GM12878 (cell line): Measurements from ENCODE around the gene TRMT44. TPM values are rescaled to one million over a fixed set of nuclear protein-coding genes. Genes with fewer than 3 reads are reported as not detected.
A peak's percentile ranks its signal among the peaks of the same experiment; 100 is the strongest.

ENCODE experiments used
- ATAC-seq: fragments of 200-7000 bp; cut with Tn5 transposase; 3 replicates; pipeline ENCODE4 v1.9.1; 2020; ENCODE audit warnings: mild to moderate bottlenecking, moderate library complexity
- BruUV-seq: library from RNA; stranded (reverse); fragments of 400-500 nt; replicated peaks from 2 replicates; lab custom pipeline; 2021; lab: Mats Ljungman, UMichigan
- CTCF ChIA-PET: fragments of 300-600 bp; sonication (Branson Sonifier 250); formaldehyde crosslinking; extraction: SDS; loops from one replicate; lab custom pipeline; 2021; ENCODE audit warnings: inconsistent platforms; lab: Yijun Ruan, JAX
- POLR2A ChIA-PET: fragments of 350-600 bp; formaldehyde crosslinking; extraction: SDS; loops from one replicate; lab custom pipeline; 2021; ENCODE audit warnings: inconsistent platforms; lab: Charles Lee
- RAD21 ChIA-PET: fragments of 300-600 bp; sonication (Branson Sonifier 250); formaldehyde crosslinking; loops from one replicate; lab custom pipeline; 2023; ENCODE audit warnings: antibody characterized with exemption; ENCODE audit not compliant: unreplicated experiment; lab: Charles Lee
- SMC1A ChIA-PET: fragments of 300-600 bp; sonication (Branson Sonifier 250); formaldehyde crosslinking; loops from one replicate; lab custom pipeline; 2023; ENCODE audit not compliant: unreplicated experiment, uncharacterized antibody; lab: Charles Lee
- DNase-seq: peaks from one replicate; pipeline ENCODE4 v3.0.0-alpha.2; 2011; ENCODE audit warnings: low read depth, low spot score
- FAIRE-seq: peaks from 3 replicates; lab custom pipeline; 2011; peaks lifted over from hg19 to GRCh38; lab: Jason Lieb, UNC
- H2AFZ ChIP-seq: 2 replicates; pipeline ENCODE4 v1.6.0; 2011; ENCODE audit warnings: low read depth, low read length, control low read depth; ENCODE audit not compliant: control insufficient read depth
- H3K27ac ChIP-seq: 2 replicates; pipeline ENCODE4 v1.5.1; 2011; ENCODE audit warnings: control low read depth; ENCODE audit not compliant: control insufficient read depth, insufficient read depth
- H3K27me3 ChIP-seq, 2 experiments: replicated peaks in 1 of 2; 2 replicates each; pipeline versions ENCODE4 v1.6.0 to v1.6.1; 2011; ENCODE audit warnings: low read length in 1 of 2; ENCODE audit not compliant: control insufficient read depth in 2 of 2, insufficient read depth in 2 of 2
- H3K36me3 ChIP-seq, 2 experiments: 2 replicates each; pipeline ENCODE4 v1.5.1; 2011; ENCODE audit warnings: low read length in 1 of 2; ENCODE audit not compliant: control insufficient read depth in 2 of 2, insufficient read depth in 2 of 2
- H3K4me1 ChIP-seq: 2 replicates; pipeline ENCODE4 v1.6.1; 2011; ENCODE audit warnings: mild to moderate bottlenecking, low read length, moderate library complexity, mixed read lengths; ENCODE audit not compliant: control insufficient read depth, insufficient read depth
- H3K4me2 ChIP-seq: 2 replicates; pipeline ENCODE4 v1.6.0; 2011; ENCODE audit warnings: control low read depth; ENCODE audit not compliant: control insufficient read depth, insufficient read depth
- H3K4me3 ChIP-seq: fragments of 200-600 bp; sonication (generic); 2 replicates; pipeline ENCODE4 v1.5.1; 2016
- H3K79me2 ChIP-seq: 2 replicates; pipeline ENCODE4 v1.6.0; 2011; ENCODE audit warnings: low read length; ENCODE audit not compliant: control insufficient read depth, insufficient read depth
- H3K9ac ChIP-seq: 2 replicates; pipeline ENCODE4 v1.8.0; 2011; ENCODE audit warnings: low read length, control low read depth, mixed read lengths; ENCODE audit not compliant: control insufficient read depth, insufficient read depth
- H3K9me3 ChIP-seq: replicated peaks from 3 replicates; pipeline ENCODE4 v1.5.1; 2011; ENCODE audit warnings: mild to moderate bottlenecking, low read length; ENCODE audit not compliant: control insufficient read depth, insufficient read depth
- H4K20me1 ChIP-seq: 2 replicates; pipeline ENCODE4 v1.6.0; 2011; ENCODE audit not compliant: control insufficient read depth, insufficient read depth
- DPF2 ChIP-seq: fragments of 450-650 bp; IDR thresholded peaks from 2 replicates; pipeline ENCODE4 v1.6.1; 2017; ENCODE audit warnings: mild to moderate bottlenecking
- E2F8 ChIP-seq: fragments of 450-650 bp; IDR thresholded peaks from 2 replicates; pipeline ENCODE4 v1.6.1; 2018; ENCODE audit warnings: mild to moderate bottlenecking, low read depth, moderate library complexity; ENCODE audit not compliant: partially characterized antibody
- EP300 ChIP-seq, 2 experiments: fragments of 150-350 bp in 1 of 2; IDR thresholded peaks; 2 replicates each; pipeline ENCODE4 v1.6.1; 2011 to 2012; ENCODE audit warnings: low read depth in 2 of 2, low read length in 2 of 2, borderline replicate concordance in 1 of 2, improper control_type of control experiment in 1 of 2, inconsistent platforms in 1 of 2; ENCODE audit not compliant: control insufficient read depth in 1 of 2
- HCFC1 ChIP-seq: fragments of 150-350 bp; IDR thresholded peaks from 2 replicates; pipeline ENCODE4 v1.6.1; 2014; ENCODE audit warnings: low read length
- MAX ChIP-seq: IDR thresholded peaks from 2 replicates; pipeline ENCODE4 v1.6.1; 2012; ENCODE audit warnings: low read depth, low read length, improper control_type of control experiment
- MXI1 ChIP-seq: fragments of 150-350 bp; IDR thresholded peaks from 2 replicates; pipeline ENCODE4 v1.6.1; 2011; ENCODE audit warnings: low read depth, mild to moderate bottlenecking, inconsistent platforms, low read length, improper control_type of control experiment
- PBX3 ChIP-seq: IDR thresholded peaks from 2 replicates; pipeline ENCODE4 v1.6.1; 2011; ENCODE audit warnings: mild to moderate bottlenecking, low read depth, low read length, moderate library complexity; ENCODE audit not compliant: insufficient replicate concordance
- POLR2AphosphoS2 ChIP-seq: IDR thresholded peaks from 2 replicates; pipeline ENCODE4 v1.6.1; 2011; ENCODE audit warnings: low read depth, mild to moderate bottlenecking, low read length, improper control_type of control experiment, moderate library complexity
- RCOR1 ChIP-seq: conservative IDR thresholded peaks from 2 replicates; pipeline ENCODE4 v1.6.1; 2012; ENCODE audit warnings: low read depth, low read length, improper control_type of control experiment
- REST ChIP-seq: IDR thresholded peaks from 2 replicates; pipeline ENCODE4 v1.6.1; 2012; ENCODE audit warnings: mild to moderate bottlenecking, low read depth, low read length
- RUNX3 ChIP-seq: IDR thresholded peaks from 2 replicates; pipeline ENCODE4 v1.6.1; 2012; ENCODE audit warnings: low read length, inconsistent platforms
- SREBF2 ChIP-seq: IDR thresholded peaks from 2 replicates; pipeline ENCODE4 v1.6.1; 2012; ENCODE audit warnings: mild to moderate bottlenecking, low read length
- TCF7 ChIP-seq: IDR thresholded peaks from 2 replicates; pipeline ENCODE4 v1.6.1; 2014; ENCODE audit warnings: antibody characterized with exemption, borderline replicate concordance
- WGBS: methylation state at CpG from one replicate; pipeline ENCODE4 v1.1.6; 2016; ENCODE audit warnings: low lambda C conversion rate; ENCODE audit not compliant: insufficient replicate concordance, insufficient coverage; ENCODE audit errors: missing lambda C conversion rate; 5-methylcytosine and 5-hydroxymethylcytosine counted together
- in situ Hi-C: fragments of 300-500 bp; cut with MboI; formaldehyde crosslinking; loops from 9 replicates; pipeline ENCODE4 v1.14.3; 2018; ENCODE audit warnings: mixed read lengths
- intact Hi-C: fragments of 100-400 bp; cut with micrococcal nuclease; formaldehyde crosslinking; loops from one replicate; pipeline ENCODE4 v1.14.2; 2022; ENCODE audit not compliant: unreplicated experiment
- polyA plus RNA-seq, 11 experiments: library from polyadenylated mRNA; depleted of rRNA in 4 of 11; unstranded in 6 of 11; stranded (reverse) in 5 of 11; fragments of >200 nt; fragmentation: Nextera tagmentation in 4 of 11; fragmentation: Illumina TruSeq in 1 of 11; extraction: Ambion mirVana in 4 of 11; extraction: Trizol in 1 of 11; gene quantifications; 1 replicate in 1 of 11; 2 replicates in 10 of 11; pipeline versions ENCODE4 v1.2.1 to v1.2.3, GENCODE V29; 2011 to 2016; ENCODE audit warnings: inconsistent platforms in 2 of 11, missing spikeins in 2 of 11, low read depth in 1 of 11
- total RNA-seq, 4 experiments: library from RNA; depleted of rRNA in 3 of 4; stranded (reverse); fragments of >200 nt in 3 of 4; fragmentation: Illumina TruSeq in 1 of 4; extraction: Trizol in 1 of 4; gene quantifications; 2 replicates each; pipeline versions ENCODE4 v1.2.1 to v1.2.3, GENCODE V29; 2013 to 2021

TRMT44 gene
- total and polyA plus RNA-seq, 10 of the 15 experiments (the other 5 are each of a cell fraction or from before 2014, with no cell fraction given), result 1.3 to 18.5 (median 10.1) TPM

GRCh38 chr4:8439914-8440491 lies 574 bp upstream of the TRMT44 start:
- no peaks in the 10 kb centered on the region for H3K27me3 ChIP-seq
- RAD21 ChIA-PET, result interaction anchor here (2.1 kb wide), 1 partner anchor 11 kb away, joined by 9 read pairs; no protein-coding TSS in a partner anchor
- peak overlapping the region; percentile 87 for H3K4me3 ChIP-seq
- peak overlapping the region; percentile 80 for H3K9ac ChIP-seq
- no peaks in the 10 kb centered on the region for H4K20me1 ChIP-seq
- in situ Hi-C loops (no loop called here), intact Hi-C loops (no loop called here)
- peaks cover 1% of the 10 kb centered on the region; the same call in 1 of the 3 replicates for H3K9me3 ChIP-seq
- FAIRE-seq (no peak), DNase-seq (no peak), ATAC-seq (peak; percentile 57)
- no peaks in the 10 kb centered on the region for H3K36me3 ChIP-seq
- BruUV-seq, result TSS peak; percentile 93
- peaks cover 68% of the 10 kb centered on the region for H3K79me2 ChIP-seq
- 0% methylated on average over 12 of the region's 12 CpGs for WGBS
- CTCF ChIA-PET, result interaction anchor here (1.2 kb wide), 1 partner anchor 263 kb away, joined by 3 read pairs; no protein-coding TSS in a partner anchor
- peak overlapping the region; percentile 82 for H2AFZ ChIP-seq
- peak overlapping the region; percentile 96 for H3K27ac ChIP-seq
- H3K4me1 ChIP-seq, result peaks cover 12% of the 10 kb centered on the region
- POLR2A ChIA-PET, result interaction anchor here (1.8 to 2.6 kb wide), 2 partner anchors 12 to 20 kb away, joined by 7 to 11 read pairs; no protein-coding TSS in a partner anchor
- peak overlapping the region; percentile 1 for H3K4me2 ChIP-seq
- SMC1A ChIA-PET, result interaction anchor here (0.9 to 2.5 kb wide), 4 partner anchors 11 to 22 kb away, joined by 3 to 8 read pairs (median 4); no protein-coding TSS in a partner anchor
- peak; percentile 33 for TF ChIP-seq PBX3
- TF ChIP-seq SREBF2, result no peak
- TF ChIP-seq E2F8, result no peak
- TF ChIP-seq RCOR1, result no peak
- TF ChIP-seq POLR2AphosphoS2, result no peak
- no peak for TF ChIP-seq MXI1
- no peak for TF ChIP-seq MAX
- 0 out of 2 replicates have a peak, but pooled peaks have one; percentile 6 for TF ChIP-seq RUNX3
- no peak for TF ChIP-seq HCFC1
- TF ChIP-seq DPF2, result no peak
- TF ChIP-seq TCF7, result no peak
- TF ChIP-seq EP300 (IDR thresholded peaks at IDR 0.05; ENCODE audit: borderline replicate concordance in 1 of 2, control insufficient read depth in 1 of 2, low read depth in 2 of 2, low read length in 2 of 2), result no peak
- TF ChIP-seq REST, result no peak
